NCI-H69 (cell line): ENCODE measurements around the gene AHCYL1.

ENCODE experiments used
- DNase-seq: peaks from one replicate; lab custom pipeline; 2025; lab: John Stamatoyannopoulos, UW

The AHCYL1 gene

GRCh38 chr1:109976762-109977161 is 7.8 kb upstream of the AHCYL1 start:
- DNase-seq = no peak

- DNase-seq = no peak
Measured at GRCh38 chr1:109977225-109977624, 7.3 kb upstream of the AHCYL1 start.

GRCh38 chr1:109977657-109978378 is 6.7 kb upstream of the AHCYL1 start:
- DNase-seq = no peak

- no peak for DNase-seq
Measured at GRCh38 chr1:109978761-109979488, 5.6 kb upstream of the AHCYL1 start.

GRCh38 chr1:109979489-109980091 is 5.0 kb upstream of the AHCYL1 start:
- peak; percentile 44 for DNase-seq

- DNase-seq = peak; percentile 60
Measured at GRCh38 chr1:109980324-109981003, 4.1 kb upstream of the AHCYL1 start.

GRCh38 chr1:109981004-109981335 is 3.6 kb upstream of the AHCYL1 start:
- DNase-seq = peak; percentile 33

GRCh38 chr1:109983380-109984189 is 980 bp upstream of the AHCYL1 start:
- DNase-seq = no peak

- DNase-seq = no peak
Measured at GRCh38 chr1:109984190-109984455, 442 bp upstream of the AHCYL1 start.

- DNase-seq = peak; percentile 38
Measured at GRCh38 chr1:109985247-109986053, 885 bp downstream of the AHCYL1 start.

- DNase-seq = no peak
Measured at GRCh38 chr1:109986054-109986444, 1.5 kb downstream of the AHCYL1 start.

GRCh38 chr1:109988349-109988914 is 3.9 kb downstream of the AHCYL1 start:
- DNase-seq = no peak

GRCh38 chr1:109989506-109990301 is 5.1 kb downstream of the AHCYL1 start:
- DNase-seq = no peak

GRCh38 chr1:109990302-109990653 is 5.7 kb downstream of the AHCYL1 start:
- no peak for DNase-seq

GRCh38 chr1:109991400-109991925 is 6.9 kb downstream of the AHCYL1 start:
- DNase-seq = no peak

- DNase-seq = peak; percentile 67
Measured at GRCh38 chr1:109993885-109994284, 9.3 kb downstream of the AHCYL1 start.

GRCh38 chr1:109994654-109995053 is 10.1 kb downstream of the AHCYL1 start:
- DNase-seq = peak; percentile 70

- peak; percentile 53 for DNase-seq
Measured at GRCh38 chr1:109995536-109995935, 11.0 kb downstream of the AHCYL1 start.

- peak; percentile 26 for DNase-seq
Measured at GRCh38 chr1:109996476-109996875, 11.9 kb downstream of the AHCYL1 start.
